HepG2 (cell line): Measurements from ENCODE around the gene H6PD. TPM values are rescaled to one million over a fixed set of nuclear protein-coding genes. Genes with fewer than 3 reads are reported as not detected.
A peak's percentile ranks its signal among the peaks of the same experiment; 100 is the strongest.

Experiments
- CHCHD3 ChIP-seq: sonication (generic); formaldehyde crosslinking; IDR thresholded peaks from 2 replicates; pipeline ENCODE4 v1.8.0; 2022; ENCODE audit warnings: mild to moderate bottlenecking, missing genetic modification reagents, moderate library complexity
- MZF1 ChIP-seq: sonication (generic); formaldehyde crosslinking; IDR thresholded peaks from 2 replicates; pipeline ENCODE4 v1.8.1; 2023; ENCODE audit warnings: mild to moderate bottlenecking, missing genetic modification reagents, borderline replicate concordance
- TBX2 ChIP-seq: sonication (generic); formaldehyde crosslinking; IDR thresholded peaks from 2 replicates; pipeline ENCODE4 v1.5.0; 2020; ENCODE audit warnings: missing genetic modification reagents, mild to moderate bottlenecking, borderline replicate concordance
- ZNF768 ChIP-seq: sonication (generic); formaldehyde crosslinking; IDR thresholded peaks from 2 replicates; pipeline ENCODE4 v1.4.0; 2020; ENCODE audit warnings: missing genetic modification reagents
- polyA plus RNA-seq, 8 experiments: library from polyadenylated mRNA; depleted of rRNA in 3 of 8; stranded (reverse) in 7 of 8; unstranded in 1 of 8; fragments of >200 nt; fragmentation: Illumina TruSeq in 4 of 8; extraction: Trizol in 4 of 8; gene quantifications; 2 replicates each; pipeline versions ENCODE4 v1.2.1 to v1.2.3, GENCODE V29; 2011 to 2016; ENCODE audit warnings: low read depth in 4 of 8, missing spikeins in 1 of 8, mixed read lengths in 1 of 8; ENCODE audit not compliant: insufficient read depth in 1 of 8
- total RNA-seq, 5 experiments: library from RNA; depleted of rRNA; stranded (reverse); fragments of >200 nt; fragmentation: Illumina TruSeq; extraction: Trizol; gene quantifications; 2 replicates each; pipeline ENCODE4 v1.2.3, GENCODE V29; 2016; ENCODE audit warnings: low read depth in 1 of 5
- TF ChIP-seq, protein P1 (sequence below): sonication (generic); formaldehyde crosslinking; IDR thresholded peaks from 2 replicates; pipeline ENCODE4 v1.4.0; 2020; ENCODE audit warnings: missing genetic modification reagents, mild to moderate bottlenecking, borderline replicate concordance
- TF ChIP-seq, protein P2 (sequence below): sonication (generic); formaldehyde crosslinking; IDR thresholded peaks from 2 replicates; pipeline ENCODE4 v1.4.0; 2020; ENCODE audit warnings: missing genetic modification reagents
- TF ChIP-seq, protein P3 (sequence below): sonication (generic); formaldehyde crosslinking; IDR thresholded peaks from 2 replicates; pipeline ENCODE4 v1.5.0; 2020; ENCODE audit warnings: mild to moderate bottlenecking, missing genetic modification reagents, borderline replicate concordance
- TF ChIP-seq, protein P4 (sequence below): sonication (generic); formaldehyde crosslinking; IDR thresholded peaks from 2 replicates; pipeline ENCODE4 v1.5.0; 2020; ENCODE audit warnings: missing genetic modification reagents
- TF ChIP-seq, protein P5 (sequence below): sonication (generic); formaldehyde crosslinking; IDR thresholded peaks from 2 replicates; pipeline ENCODE4 v1.5.0; 2020; ENCODE audit warnings: mild to moderate bottlenecking, missing genetic modification reagents, borderline replicate concordance

The H6PD gene
- total and polyA plus RNA-seq, 2 of the 13 experiments (the other 11 are each of a cell fraction or from before 2014, with no cell fraction given) = 9.3 to 14.1 TPM

DNA sequence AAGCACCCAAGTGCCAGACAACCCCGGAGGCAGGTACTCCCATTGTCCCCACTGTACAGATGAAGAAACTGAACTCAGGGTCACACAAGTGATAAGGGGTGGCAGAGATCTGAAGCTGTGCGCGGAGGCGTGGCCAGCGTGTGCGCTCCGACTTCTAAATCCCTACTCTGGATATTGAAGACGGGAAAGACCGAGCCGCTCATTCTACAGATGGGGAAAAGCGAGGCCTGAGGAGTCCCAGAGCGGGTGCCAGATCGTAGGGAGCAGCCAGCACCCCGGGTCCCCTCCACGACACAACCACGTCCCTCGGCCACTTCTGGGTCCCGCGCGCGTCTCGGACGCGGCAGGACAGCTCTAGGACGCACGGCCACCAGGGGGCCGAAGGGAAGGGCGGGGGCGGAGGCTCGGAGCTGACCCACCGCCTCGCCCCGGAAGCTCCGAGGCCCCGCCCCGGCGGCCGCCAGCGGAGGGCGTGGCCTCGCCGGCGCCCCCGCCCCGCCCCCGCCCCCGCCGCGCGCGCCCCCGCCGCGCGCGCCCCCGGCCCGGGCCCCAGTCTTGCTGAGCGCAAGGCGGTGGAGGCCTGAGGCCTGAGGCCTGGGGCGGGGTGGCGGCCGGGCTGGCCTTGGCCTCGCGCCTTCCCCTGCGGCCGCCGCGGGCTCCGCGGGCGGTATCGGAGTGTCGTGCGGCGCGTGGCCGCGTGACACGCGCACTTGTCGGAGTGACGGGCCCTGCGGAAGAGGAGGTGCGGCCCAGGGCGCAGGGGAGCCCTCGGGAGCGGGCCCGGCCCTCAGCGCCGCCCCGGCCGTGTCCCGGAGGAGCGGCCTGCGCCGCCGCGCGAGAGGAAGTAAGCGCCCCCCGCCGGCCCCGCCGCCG lies at the start of gene H6PD (continued):
- TF ChIP-seq TBX2 = peak; percentile 78; the same call in 1 of the 2 replicates
- TF ChIP-seq, protein P1, sequence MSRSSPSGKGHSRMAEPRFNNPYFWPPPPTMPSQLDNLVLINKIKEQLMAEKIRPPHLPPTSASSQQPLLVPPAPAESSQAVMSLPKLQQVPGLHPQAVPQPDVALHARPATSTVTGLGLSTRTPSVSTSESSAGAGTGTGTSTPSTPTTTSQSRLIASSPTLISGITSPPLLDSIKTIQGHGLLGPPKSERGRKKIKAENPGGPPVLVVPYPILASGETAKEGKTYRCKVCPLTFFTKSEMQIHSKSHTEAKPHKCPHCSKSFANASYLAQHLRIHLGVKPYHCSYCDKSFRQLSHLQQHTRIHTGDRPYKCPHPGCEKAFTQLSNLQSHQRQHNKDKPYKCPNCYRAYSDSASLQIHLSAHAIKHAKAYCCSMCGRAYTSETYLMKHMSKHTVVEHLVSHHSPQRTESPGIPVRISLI (CRISPR knock-in tag) = no peak; the same call in 1 of the 2 replicates
- no peak; the same call in 1 of the 2 replicates for TF ChIP-seq MZF1 (CRISPR knock-in tag)
- TF ChIP-seq, protein P2, sequence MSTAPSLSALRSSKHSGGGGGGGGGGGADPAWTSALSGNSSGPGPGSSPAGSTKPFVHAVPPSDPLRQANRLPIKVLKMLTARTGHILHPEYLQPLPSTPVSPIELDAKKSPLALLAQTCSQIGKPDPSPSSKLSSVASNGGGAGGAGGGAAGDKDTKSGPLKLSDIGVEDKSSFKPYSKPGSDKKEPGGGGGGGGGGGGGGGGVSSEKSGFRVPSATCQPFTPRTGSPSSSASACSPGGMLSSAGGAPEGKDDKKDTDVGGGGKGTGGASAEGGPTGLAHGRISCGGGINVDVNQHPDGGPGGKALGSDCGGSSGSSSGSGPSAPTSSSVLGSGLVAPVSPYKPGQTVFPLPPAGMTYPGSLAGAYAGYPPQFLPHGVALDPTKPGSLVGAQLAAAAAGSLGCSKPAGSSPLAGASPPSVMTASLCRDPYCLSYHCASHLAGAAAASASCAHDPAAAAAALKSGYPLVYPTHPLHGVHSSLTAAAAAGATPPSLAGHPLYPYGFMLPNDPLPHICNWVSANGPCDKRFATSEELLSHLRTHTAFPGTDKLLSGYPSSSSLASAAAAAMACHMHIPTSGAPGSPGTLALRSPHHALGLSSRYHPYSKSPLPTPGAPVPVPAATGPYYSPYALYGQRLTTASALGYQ = 0 out of 2 replicates have a peak, but pooled peaks have one; percentile 59
- peak; percentile 86 for TF ChIP-seq ZNF768
- peak; percentile 77; the same call in 1 of the 2 replicates for TF ChIP-seq CHCHD3 (CRISPR knock-in tag)
- TF ChIP-seq, protein P3, sequence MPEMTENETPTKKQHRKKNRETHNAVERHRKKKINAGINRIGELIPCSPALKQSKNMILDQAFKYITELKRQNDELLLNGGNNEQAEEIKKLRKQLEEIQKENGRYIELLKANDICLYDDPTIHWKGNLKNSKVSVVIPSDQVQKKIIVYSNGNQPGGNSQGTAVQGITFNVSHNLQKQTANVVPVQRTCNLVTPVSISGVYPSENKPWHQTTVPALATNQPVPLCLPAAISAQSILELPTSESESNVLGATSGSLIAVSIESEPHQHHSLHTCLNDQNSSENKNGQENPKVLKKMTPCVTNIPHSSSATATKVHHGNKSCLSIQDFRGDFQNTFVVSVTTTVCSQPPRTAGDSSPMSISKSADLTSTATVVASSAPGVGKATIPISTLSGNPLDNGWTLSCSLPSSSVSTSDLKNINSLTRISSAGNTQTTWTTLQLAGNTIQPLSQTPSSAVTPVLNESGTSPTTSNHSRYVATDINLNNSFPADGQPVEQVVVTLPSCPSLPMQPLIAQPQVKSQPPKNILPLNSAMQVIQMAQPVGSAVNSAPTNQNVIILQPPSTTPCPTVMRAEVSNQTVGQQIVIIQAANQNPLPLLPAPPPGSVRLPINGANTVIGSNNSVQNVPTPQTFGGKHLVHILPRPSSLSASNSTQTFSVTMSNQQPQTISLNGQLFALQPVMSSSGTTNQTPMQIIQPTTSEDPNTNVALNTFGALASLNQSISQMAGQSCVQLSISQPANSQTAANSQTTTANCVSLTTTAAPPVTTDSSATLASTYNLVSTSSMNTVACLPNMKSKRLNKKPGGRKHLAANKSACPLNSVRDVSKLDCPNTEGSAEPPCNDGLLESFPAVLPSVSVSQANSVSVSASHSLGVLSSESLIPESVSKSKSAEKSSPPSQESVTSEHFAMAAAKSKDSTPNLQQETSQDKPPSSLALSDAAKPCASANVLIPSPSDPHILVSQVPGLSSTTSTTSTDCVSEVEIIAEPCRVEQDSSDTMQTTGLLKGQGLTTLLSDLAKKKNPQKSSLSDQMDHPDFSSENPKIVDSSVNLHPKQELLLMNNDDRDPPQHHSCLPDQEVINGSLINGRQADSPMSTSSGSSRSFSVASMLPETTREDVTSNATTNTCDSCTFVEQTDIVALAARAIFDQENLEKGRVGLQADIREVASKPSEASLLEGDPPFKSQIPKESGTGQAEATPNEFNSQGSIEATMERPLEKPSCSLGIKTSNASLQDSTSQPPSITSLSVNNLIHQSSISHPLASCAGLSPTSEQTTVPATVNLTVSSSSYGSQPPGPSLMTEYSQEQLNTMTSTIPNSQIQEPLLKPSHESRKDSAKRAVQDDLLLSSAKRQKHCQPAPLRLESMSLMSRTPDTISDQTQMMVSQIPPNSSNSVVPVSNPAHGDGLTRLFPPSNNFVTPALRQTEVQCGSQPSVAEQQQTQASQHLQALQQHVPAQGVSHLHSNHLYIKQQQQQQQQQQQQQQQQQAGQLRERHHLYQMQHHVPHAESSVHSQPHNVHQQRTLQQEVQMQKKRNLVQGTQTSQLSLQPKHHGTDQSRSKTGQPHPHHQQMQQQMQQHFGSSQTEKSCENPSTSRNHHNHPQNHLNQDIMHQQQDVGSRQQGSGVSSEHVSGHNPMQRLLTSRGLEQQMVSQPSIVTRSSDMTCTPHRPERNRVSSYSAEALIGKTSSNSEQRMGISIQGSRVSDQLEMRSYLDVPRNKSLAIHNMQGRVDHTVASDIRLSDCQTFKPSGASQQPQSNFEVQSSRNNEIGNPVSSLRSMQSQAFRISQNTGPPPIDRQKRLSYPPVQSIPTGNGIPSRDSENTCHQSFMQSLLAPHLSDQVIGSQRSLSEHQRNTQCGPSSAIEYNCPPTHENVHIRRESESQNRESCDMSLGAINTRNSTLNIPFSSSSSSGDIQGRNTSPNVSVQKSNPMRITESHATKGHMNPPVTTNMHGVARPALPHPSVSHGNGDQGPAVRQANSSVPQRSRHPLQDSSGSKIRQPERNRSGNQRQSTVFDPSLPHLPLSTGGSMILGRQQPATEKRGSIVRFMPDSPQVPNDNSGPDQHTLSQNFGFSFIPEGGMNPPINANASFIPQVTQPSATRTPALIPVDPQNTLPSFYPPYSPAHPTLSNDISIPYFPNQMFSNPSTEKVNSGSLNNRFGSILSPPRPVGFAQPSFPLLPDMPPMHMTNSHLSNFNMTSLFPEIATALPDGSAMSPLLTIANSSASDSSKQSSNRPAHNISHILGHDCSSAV (CRISPR knock-in tag) = no peak
- TF ChIP-seq, protein P4, sequence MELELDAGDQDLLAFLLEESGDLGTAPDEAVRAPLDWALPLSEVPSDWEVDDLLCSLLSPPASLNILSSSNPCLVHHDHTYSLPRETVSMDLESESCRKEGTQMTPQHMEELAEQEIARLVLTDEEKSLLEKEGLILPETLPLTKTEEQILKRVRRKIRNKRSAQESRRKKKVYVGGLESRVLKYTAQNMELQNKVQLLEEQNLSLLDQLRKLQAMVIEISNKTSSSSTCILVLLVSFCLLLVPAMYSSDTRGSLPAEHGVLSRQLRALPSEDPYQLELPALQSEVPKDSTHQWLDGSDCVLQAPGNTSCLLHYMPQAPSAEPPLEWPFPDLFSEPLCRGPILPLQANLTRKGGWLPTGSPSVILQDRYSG (CRISPR knock-in tag) = peak; percentile 74; the same call in 1 of the 2 replicates
- TF ChIP-seq, protein P5, sequence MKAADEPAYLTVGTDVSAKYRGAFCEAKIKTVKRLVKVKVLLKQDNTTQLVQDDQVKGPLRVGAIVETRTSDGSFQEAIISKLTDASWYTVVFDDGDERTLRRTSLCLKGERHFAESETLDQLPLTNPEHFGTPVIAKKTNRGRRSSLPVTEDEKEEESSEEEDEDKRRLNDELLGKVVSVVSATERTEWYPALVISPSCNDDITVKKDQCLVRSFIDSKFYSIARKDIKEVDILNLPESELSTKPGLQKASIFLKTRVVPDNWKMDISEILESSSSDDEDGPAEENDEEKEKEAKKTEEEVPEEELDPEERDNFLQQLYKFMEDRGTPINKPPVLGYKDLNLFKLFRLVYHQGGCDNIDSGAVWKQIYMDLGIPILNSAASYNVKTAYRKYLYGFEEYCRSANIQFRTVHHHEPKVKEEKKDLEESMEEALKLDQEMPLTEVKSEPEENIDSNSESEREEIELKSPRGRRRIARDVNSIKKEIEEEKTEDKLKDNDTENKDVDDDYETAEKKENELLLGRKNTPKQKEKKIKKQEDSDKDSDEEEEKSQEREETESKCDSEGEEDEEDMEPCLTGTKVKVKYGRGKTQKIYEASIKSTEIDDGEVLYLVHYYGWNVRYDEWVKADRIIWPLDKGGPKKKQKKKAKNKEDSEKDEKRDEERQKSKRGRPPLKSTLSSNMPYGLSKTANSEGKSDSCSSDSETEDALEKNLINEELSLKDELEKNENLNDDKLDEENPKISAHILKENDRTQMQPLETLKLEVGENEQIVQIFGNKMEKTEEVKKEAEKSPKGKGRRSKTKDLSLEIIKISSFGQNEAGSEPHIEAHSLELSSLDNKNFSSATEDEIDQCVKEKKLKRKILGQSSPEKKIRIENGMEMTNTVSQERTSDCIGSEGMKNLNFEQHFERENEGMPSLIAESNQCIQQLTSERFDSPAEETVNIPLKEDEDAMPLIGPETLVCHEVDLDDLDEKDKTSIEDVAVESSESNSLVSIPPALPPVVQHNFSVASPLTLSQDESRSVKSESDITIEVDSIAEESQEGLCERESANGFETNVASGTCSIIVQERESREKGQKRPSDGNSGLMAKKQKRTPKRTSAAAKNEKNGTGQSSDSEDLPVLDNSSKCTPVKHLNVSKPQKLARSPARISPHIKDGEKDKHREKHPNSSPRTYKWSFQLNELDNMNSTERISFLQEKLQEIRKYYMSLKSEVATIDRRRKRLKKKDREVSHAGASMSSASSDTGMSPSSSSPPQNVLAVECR (CRISPR knock-in tag) = peak; percentile 4; the same call in 1 of the 2 replicates
